Lower leg skin (tissue), 4 donors: ENCODE results near the gene SLC2A11. TPM values are rescaled to one million over a fixed set of nuclear protein-coding genes. Genes with fewer than 3 reads are reported as not detected.
A peak's percentile ranks its signal among the peaks of the same experiment; 100 is the strongest.

Experiments used
- DNase-seq, 2 donors: peaks; one replicate each; pipeline ENCODE4 v3.0.0-alpha.2; 2019; ENCODE audit warnings: low spot score in 2 of 2
- H3K4me3 ChIP-seq: fragments of 200-600 bp; sonication (generic); 2 replicates; pipeline ENCODE4 v1.5.1; 2017; ENCODE audit warnings: mild to moderate bottlenecking, low read depth; ENCODE audit not compliant: poor library complexity, severe bottlenecking
- CTCF ChIP-seq, 3 donors: fragments of 450-650 bp; IDR thresholded peaks; one replicate each; pipeline ENCODE4 v1.5.1; 2016; ENCODE audit warnings: antibody characterized with exemption in 3 of 3, mild to moderate bottlenecking in 3 of 3, moderate library complexity in 2 of 3
- POLR2A ChIP-seq, 2 donors: fragments of 450-650 bp; IDR thresholded peaks; one replicate each; pipeline ENCODE4 v1.6.1; 2016 to 2017; ENCODE audit warnings: antibody characterized with exemption in 2 of 2, mild to moderate bottlenecking in 1 of 2, moderate library complexity in 1 of 2
- WGBS, 2 donors: methylation state at CpG; one replicate each; pipeline ENCODE4 v1.1.5; 2018; 5-methylcytosine and 5-hydroxymethylcytosine counted together
- intact Hi-C: fragments of 100-400 bp; cut with DNase I; formaldehyde crosslinking; loops from one replicate; pipeline ENCODE4 v1.15.0; 2023; ENCODE audit warnings: low total_unique reads
- total RNA-seq, 4 donors: library from RNA; depleted of rRNA; stranded (reverse); fragments of >200 nt; gene quantifications; one replicate each; pipeline ENCODE4 v1.1.0, GENCODE V29; 2016

Gene SLC2A11
- total RNA-seq, 4 donors from 2014 or later, result 5.0 to 11.1 (median 8.6) TPM

- WGBS, 2 donors, result 61 to 70% methylated on average over 4 of the region's 4 CpGs
- no peak for TF ChIP-seq POLR2A (IDR thresholded peaks at IDR 0.05)
- TF ChIP-seq CTCF (IDR thresholded peaks at IDR 0.05), result no peak
- no peak overlapping the region for H3K4me3 ChIP-seq
- intact Hi-C loops, result no loop called here
- DNase-seq, result no peak
Observed at GRCh38 chr22:23892706-23893105, 35.0 kb downstream of the SLC2A11 start.

GRCh38 chr22:23893121-23893944, 35.7 kb downstream of the SLC2A11 start:
- H3K4me3 ChIP-seq, result no peak overlapping the region
- DNase-seq, result no peak
- WGBS, 2 donors, result 29 to 34% methylated on average over 11 of the region's 11 CpGs
- TF ChIP-seq CTCF (IDR thresholded peaks at IDR 0.05) (no peak), POLR2A (IDR thresholded peaks at IDR 0.05) (no peak)
- intact Hi-C loops, result no loop called here

- intact Hi-C loops, result no loop called here
- WGBS, 2 donors, result 1 to 4% methylated on average over 25 to 27 of the region's 72 CpGs
- TF ChIP-seq POLR2A (IDR thresholded peaks at IDR 0.05), result peak in 1 of 2 donors; percentile 79
- TF ChIP-seq CTCF (IDR thresholded peaks at IDR 0.05), result peak in 1 of 3 donors; percentile 64
- H3K4me3 ChIP-seq, result peak within 1 kb of the TSS; percentile 73
- DNase-seq, result peak; percentile 92 to 99
Observed at GRCh38 chr22:23893945-23894709, 36.5 kb downstream of the SLC2A11 start, which contains the start of gene MIF. MIF (plus strand) TSS chr22:23894383; CDS start chr22:23894475, 92 bp downstream.

GRCh38 chr22:23894710-23895598, 37.3 kb downstream of the SLC2A11 start:
- H3K4me3 ChIP-seq, result peak overlapping the region; percentile 73
- intact Hi-C loops, result no loop called here
- DNase-seq, result peak; percentile 55 to 93
- TF ChIP-seq POLR2A (IDR thresholded peaks at IDR 0.05) (no peak), CTCF (IDR thresholded peaks at IDR 0.05) (no peak)
- WGBS, 2 donors, result 4 to 7% methylated on average over 33 to 42 of the region's 79 CpGs

GRCh38 chr22:23895599-23896144, 38.0 kb downstream of the SLC2A11 start:
- WGBS, 2 donors, result 76 to 83% methylated on average over 15 to 16 of the region's 16 CpGs
- intact Hi-C loops, result no loop called here
- no peak overlapping the region for H3K4me3 ChIP-seq
- no peak for DNase-seq
- TF ChIP-seq POLR2A (IDR thresholded peaks at IDR 0.05) (no peak), CTCF (IDR thresholded peaks at IDR 0.05) (no peak)
